OCI-LY3 (cell line): ENCODE results near the gene RBM17.

Experiments
- EZH2phosphoT487 ChIP-seq: fragments of 200-600 bp; shearing (Covaris generic); IDR thresholded peaks from 2 replicates; pipeline ENCODE4 v1.6.1; 2018; ENCODE audit warnings: antibody characterized with exemption, mixed run types, low read depth
- TF ChIP-seq, protein P1 (sequence below): fragments of 200-600, 300-600 bp; sonication (generic); IDR thresholded peaks from 2 replicates; pipeline ENCODE4 v1.5.1; 2014; ENCODE audit warnings: antibody characterized with exemption, low read length, low read depth

DNA sequence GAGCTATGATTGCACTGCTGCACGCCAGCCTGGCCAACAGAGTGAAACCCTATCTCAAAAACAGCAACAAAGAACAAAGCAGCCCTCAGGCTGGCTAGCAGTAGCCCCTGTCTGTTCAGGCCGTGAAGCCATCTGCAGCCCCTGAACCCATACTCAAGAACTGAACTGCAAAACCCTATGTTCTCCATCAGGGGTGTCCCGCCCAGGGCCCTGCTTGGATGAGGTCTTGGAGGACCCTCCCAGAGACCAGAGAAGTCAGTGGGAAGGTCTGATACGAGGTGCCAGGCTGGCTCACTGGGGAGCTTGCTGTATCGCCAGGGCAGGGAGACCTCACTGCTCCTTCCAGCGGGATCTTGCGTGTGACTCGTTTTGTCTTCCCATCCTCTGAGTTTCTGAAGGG is 39.3 kb downstream of the RBM17 start:
- TF ChIP-seq, protein P1, sequence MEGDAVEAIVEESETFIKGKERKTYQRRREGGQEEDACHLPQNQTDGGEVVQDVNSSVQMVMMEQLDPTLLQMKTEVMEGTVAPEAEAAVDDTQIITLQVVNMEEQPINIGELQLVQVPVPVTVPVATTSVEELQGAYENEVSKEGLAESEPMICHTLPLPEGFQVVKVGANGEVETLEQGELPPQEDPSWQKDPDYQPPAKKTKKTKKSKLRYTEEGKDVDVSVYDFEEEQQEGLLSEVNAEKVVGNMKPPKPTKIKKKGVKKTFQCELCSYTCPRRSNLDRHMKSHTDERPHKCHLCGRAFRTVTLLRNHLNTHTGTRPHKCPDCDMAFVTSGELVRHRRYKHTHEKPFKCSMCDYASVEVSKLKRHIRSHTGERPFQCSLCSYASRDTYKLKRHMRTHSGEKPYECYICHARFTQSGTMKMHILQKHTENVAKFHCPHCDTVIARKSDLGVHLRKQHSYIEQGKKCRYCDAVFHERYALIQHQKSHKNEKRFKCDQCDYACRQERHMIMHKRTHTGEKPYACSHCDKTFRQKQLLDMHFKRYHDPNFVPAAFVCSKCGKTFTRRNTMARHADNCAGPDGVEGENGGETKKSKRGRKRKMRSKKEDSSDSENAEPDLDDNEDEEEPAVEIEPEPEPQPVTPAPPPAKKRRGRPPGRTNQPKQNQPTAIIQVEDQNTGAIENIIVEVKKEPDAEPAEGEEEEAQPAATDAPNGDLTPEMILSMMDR = no peak
- TF ChIP-seq EZH2phosphoT487 = no peak
